HCT116 (cell line): ENCODE measurements around the gene PRKCZ. TPM values are rescaled to one million over a fixed set of nuclear protein-coding genes. Genes with fewer than 3 reads are reported as not detected.

Source experiments
- ATAC-seq: fragments of 200-7000 bp; cut with Tn5 transposase; 2 replicates; pipeline ENCODE4 v1.9.1; 2020; ENCODE audit warnings: mild to moderate bottlenecking, moderate library complexity
- BruUV-seq: library from RNA; stranded (reverse); fragments of 400-500 nt; replicated peaks from 2 replicates; lab custom pipeline; 2021; lab: Mats Ljungman, UMichigan
- CTCF ChIA-PET: fragments of 300-600 bp; sonication (Branson Sonifier 250); formaldehyde crosslinking; loops from one replicate; lab custom pipeline; 2021; ENCODE audit warnings: antibody characterized with exemption; lab: Charles Lee
- POLR2A ChIA-PET: fragments of 300-600, 350-600 bp; sonication (Branson Sonifier 250); formaldehyde crosslinking; loops from one replicate; lab custom pipeline; 2021; ENCODE audit warnings: antibody characterized with exemption; lab: Charles Lee
- RAD21 ChIA-PET, 2 experiments: fragments of 300-600 bp; sonication (Branson Sonifier 250); formaldehyde crosslinking; loops; one replicate each; lab custom pipeline; 2023; ENCODE audit warnings: low total read pairs in 2 of 2; ENCODE audit not compliant: uncharacterized antibody in 2 of 2, unreplicated experiment in 2 of 2, low non-redundant PET in 1 of 2; lab: Charles Lee
- DNase-seq: peaks from one replicate; pipeline ENCODE4 v3.0.0-alpha.2; 2010; ENCODE audit warnings: low read depth, low spot score
- H2AFZ ChIP-seq: fragments of 200-600 bp; shearing (Covaris generic), sonication (generic); 2 replicates; pipeline ENCODE4 v1.6.1; 2017; ENCODE audit warnings: low read depth, mixed run types, mixed read lengths, antibody characterized with exemption, low read length; ENCODE audit not compliant: poor library complexity, severe bottlenecking
- H3K27ac ChIP-seq: 2 replicates; pipeline ENCODE4 v1.5.1; 2012; ENCODE audit warnings: low read depth, low read length
- H3K27me3 ChIP-seq: fragments of 200-600 bp; sonication (generic); 2 replicates; pipeline ENCODE4 v1.6.1; 2016; ENCODE audit warnings: mixed run types, low read length, mixed read lengths; ENCODE audit not compliant: insufficient read depth
- H3K36me3 ChIP-seq, 2 experiments: fragments of 200-500 bp in 1 of 2; fragments of 200-600 bp in 1 of 2; sonication (Bioruptor generic) in 1 of 2; sonication (generic) in 1 of 2; 2 replicates each; pipeline versions ENCODE4 v1.5.1 to v1.6.1; 2014 to 2016; ENCODE audit warnings: low read length in 2 of 2, inconsistent platforms in 1 of 2, mixed read lengths in 1 of 2, mixed run types in 1 of 2; ENCODE audit not compliant: insufficient read depth in 2 of 2, control insufficient read depth in 1 of 2
- H3K4me1 ChIP-seq, 2 experiments: fragments of 200-600 bp in 1 of 2; sonication (generic) in 1 of 2; 2 replicates each; pipeline versions ENCODE4 v1.5.1 to v1.6.1; 2012 to 2017; ENCODE audit warnings: low read length in 2 of 2, inconsistent platforms in 1 of 2, mild to moderate bottlenecking in 1 of 2, mixed read lengths in 1 of 2, mixed run types in 1 of 2, moderate library complexity in 1 of 2; ENCODE audit not compliant: insufficient read depth in 2 of 2, control insufficient read depth in 1 of 2
- H3K4me2 ChIP-seq: fragments of 200-600 bp; sonication (generic); 2 replicates; pipeline ENCODE4 v1.6.1; 2017; ENCODE audit warnings: mixed run types, low read length, mixed read lengths
- H3K4me3 ChIP-seq, 2 experiments: fragments of 200-600 bp in 1 of 2; sonication (generic) in 1 of 2; replicated peaks in 1 of 2; 2 replicates each; pipeline ENCODE4 v1.5.1; 2011 to 2016; ENCODE audit warnings: low read length in 2 of 2, control low read depth in 1 of 2, low read depth in 1 of 2, mild to moderate bottlenecking in 1 of 2, mixed read lengths in 1 of 2, mixed run types in 1 of 2
- H3K79me2 ChIP-seq: fragments of 200-600 bp; sonication (generic); 2 replicates; pipeline ENCODE4 v1.6.1; 2017; ENCODE audit warnings: mild to moderate bottlenecking, mixed run types, low read length, moderate library complexity, mixed read lengths; ENCODE audit not compliant: insufficient read depth
- H3K9ac ChIP-seq: fragments of 200-600 bp; sonication (generic); 2 replicates; pipeline ENCODE4 v1.6.1; 2016; ENCODE audit warnings: low read length, mixed read lengths
- H3K9me2 ChIP-seq: fragments of 200-600 bp; sonication (generic), shearing (Covaris generic); 2 replicates; pipeline ENCODE4 v1.6.1; 2017; ENCODE audit warnings: mixed run types, mild to moderate bottlenecking, moderate library complexity; ENCODE audit not compliant: insufficient read depth
- H3K9me3 ChIP-seq, 2 experiments: fragments of 200-500 bp in 1 of 2; fragments of 200-600 bp in 1 of 2; sonication (Bioruptor generic) in 1 of 2; sonication (generic) in 1 of 2; 2 replicates each; pipeline ENCODE4 v1.6.1; 2014 to 2017; ENCODE audit warnings: low read length in 2 of 2, mixed read lengths in 2 of 2, inconsistent platforms in 1 of 2, low read depth in 1 of 2, mild to moderate bottlenecking in 1 of 2, mixed run types in 1 of 2, moderate library complexity in 1 of 2; ENCODE audit not compliant: control insufficient read depth in 1 of 2, insufficient read depth in 1 of 2
- H4K20me1 ChIP-seq: fragments of 200-600 bp; sonication (generic), shearing (Covaris generic); 2 replicates; pipeline ENCODE4 v1.6.1; 2017; ENCODE audit warnings: mixed run types, mild to moderate bottlenecking, moderate library complexity; ENCODE audit not compliant: insufficient read depth
- CBX3 ChIP-seq: IDR thresholded peaks from 2 replicates; pipeline ENCODE4 v1.6.1; 2012; ENCODE audit warnings: low read depth
- CEBPB ChIP-seq: IDR thresholded peaks from 2 replicates; pipeline ENCODE4 v1.6.1; 2012; ENCODE audit warnings: low read depth
- ELF1 ChIP-seq: IDR thresholded peaks from 2 replicates; pipeline ENCODE4 v1.6.1; 2012; ENCODE audit warnings: low read depth, borderline replicate concordance
- EZH2 ChIP-seq: fragments of 200-600 bp; sonication (generic); IDR thresholded peaks from 2 replicates; pipeline ENCODE4 v1.6.1; 2017; ENCODE audit warnings: antibody characterized with exemption, mixed run types
- EZH2phosphoT487 ChIP-seq: fragments of 200-600 bp; IDR thresholded peaks from 2 replicates; pipeline ENCODE4 v1.6.1; 2018; ENCODE audit warnings: antibody characterized with exemption, borderline replicate concordance
- JUND ChIP-seq: IDR thresholded peaks from 2 replicates; pipeline ENCODE4 v1.6.1; 2012
- POLR2A ChIP-seq: IDR thresholded peaks from 2 replicates; pipeline ENCODE4 v1.7.0; 2011; ENCODE audit warnings: borderline replicate concordance; ENCODE audit not compliant: insufficient read depth, insufficient read length; ENCODE audit errors: extremely low read depth
- POLR2AphosphoS5 ChIP-seq: IDR thresholded peaks from 2 replicates; pipeline ENCODE4 v1.6.1; 2011; ENCODE audit warnings: mild to moderate bottlenecking, low read depth, low read length, moderate library complexity
- REST ChIP-seq: IDR thresholded peaks from 2 replicates; pipeline ENCODE4 v1.6.1; 2012; ENCODE audit warnings: low read depth
- SP1 ChIP-seq: IDR thresholded peaks from 2 replicates; pipeline ENCODE4 v1.6.1; 2012; ENCODE audit warnings: low read depth
- TCF7L2 ChIP-seq: IDR thresholded peaks from 2 replicates; pipeline ENCODE4 v1.7.0; 2011; ENCODE audit warnings: borderline replicate concordance, inconsistent platforms; ENCODE audit not compliant: insufficient read depth, insufficient read length; ENCODE audit errors: extremely low read depth
- YY1 ChIP-seq: IDR thresholded peaks from 2 replicates; pipeline ENCODE4 v1.6.1; 2011; ENCODE audit warnings: low read length, low read depth, moderate library complexity, mild to moderate bottlenecking; ENCODE audit not compliant: insufficient replicate concordance; ENCODE audit errors: extremely low read depth
- intact Hi-C: fragments of 100-400 bp; cut with micrococcal nuclease; formaldehyde crosslinking; loops from 2 replicates; pipeline ENCODE4 v1.10.0; 2022
- total RNA-seq: library from RNA; stranded (reverse); gene quantifications from one replicate; pipeline ENCODE4 v1.2.1, GENCODE V29; 2021; ENCODE audit not compliant: unreplicated experiment
- TF ChIP-seq, protein P1 (sequence below): IDR thresholded peaks from 2 replicates; pipeline ENCODE4 v1.6.1; 2011; ENCODE audit warnings: mild to moderate bottlenecking, low read length, moderate library complexity; ENCODE audit not compliant: insufficient replicate concordance; ENCODE audit errors: extremely low read depth

Gene PRKCZ
- total RNA-seq, 1 experiment from 2014 or later, result 46.8 TPM

- H3K27ac ChIP-seq, result no peak overlapping the region
- no peaks in the 10 kb centered on the region for H3K36me3 ChIP-seq
- TF ChIP-seq EZH2 (no peak), POLR2A (no peak), CBX3 (no peak), SP1 (no peak), EZH2phosphoT487 (no peak), JUND (no peak), ELF1 (no peak), POLR2AphosphoS5 (no peak)
- H2AFZ ChIP-seq, result no peak overlapping the region
- no peak overlapping the region for H3K4me2 ChIP-seq
- H3K27me3 ChIP-seq, result no peaks in the 10 kb centered on the region
- no peaks in the 10 kb centered on the region for H4K20me1 ChIP-seq
- ChIA-PET CTCF (no interaction called here), RAD21 (no interaction called here), POLR2A (no interaction called here)
- BruUV-seq, result no TSS peak
- no peaks in the 10 kb centered on the region for H3K9me3 ChIP-seq
- no peak for DNase-seq
- no peak overlapping the region for H3K9ac ChIP-seq
- intact Hi-C loops, result no loop called here
- ATAC-seq, result no peak
- no peak overlapping the region for H3K4me3 ChIP-seq
- H3K4me1 ChIP-seq, result peaks cover 31 to 69% of the 10 kb centered on the region in 2 experiments
- H3K79me2 ChIP-seq, result peaks cover 9% of the 10 kb centered on the region; the same call in 1 of the 2 replicates
- H3K9me2 ChIP-seq, result no peaks in the 10 kb centered on the region
These were observed 86.4 kb downstream of the PRKCZ start for GRCh38 chr1:2136386-2137235.

- no peaks in the 10 kb centered on the region for H3K9me3 ChIP-seq
- H3K79me2 ChIP-seq, result peaks cover 9% of the 10 kb centered on the region; the same call in 1 of the 2 replicates
- ATAC-seq (no peak), DNase-seq (no peak)
- intact Hi-C loops, result no loop called here
- H3K4me1 ChIP-seq, result peaks cover 27 to 62% of the 10 kb centered on the region in 2 experiments
- no peaks in the 10 kb centered on the region for H3K9me2 ChIP-seq
- H3K4me2 ChIP-seq, result no peak overlapping the region
- no peak overlapping the region for H3K9ac ChIP-seq
- no TSS peak for BruUV-seq
- no peak overlapping the region for H3K27ac ChIP-seq
- RAD21 ChIA-PET, result no interaction called here
- H3K4me3 ChIP-seq, result no peak overlapping the region
- H3K36me3 ChIP-seq, result no peaks in the 10 kb centered on the region
- no peaks in the 10 kb centered on the region for H3K27me3 ChIP-seq
- no peaks in the 10 kb centered on the region for H4K20me1 ChIP-seq
- no peak overlapping the region for H2AFZ ChIP-seq
- CTCF ChIA-PET, result no interaction called here
- POLR2A ChIA-PET, result no interaction called here
- TF ChIP-seq, protein P1, sequence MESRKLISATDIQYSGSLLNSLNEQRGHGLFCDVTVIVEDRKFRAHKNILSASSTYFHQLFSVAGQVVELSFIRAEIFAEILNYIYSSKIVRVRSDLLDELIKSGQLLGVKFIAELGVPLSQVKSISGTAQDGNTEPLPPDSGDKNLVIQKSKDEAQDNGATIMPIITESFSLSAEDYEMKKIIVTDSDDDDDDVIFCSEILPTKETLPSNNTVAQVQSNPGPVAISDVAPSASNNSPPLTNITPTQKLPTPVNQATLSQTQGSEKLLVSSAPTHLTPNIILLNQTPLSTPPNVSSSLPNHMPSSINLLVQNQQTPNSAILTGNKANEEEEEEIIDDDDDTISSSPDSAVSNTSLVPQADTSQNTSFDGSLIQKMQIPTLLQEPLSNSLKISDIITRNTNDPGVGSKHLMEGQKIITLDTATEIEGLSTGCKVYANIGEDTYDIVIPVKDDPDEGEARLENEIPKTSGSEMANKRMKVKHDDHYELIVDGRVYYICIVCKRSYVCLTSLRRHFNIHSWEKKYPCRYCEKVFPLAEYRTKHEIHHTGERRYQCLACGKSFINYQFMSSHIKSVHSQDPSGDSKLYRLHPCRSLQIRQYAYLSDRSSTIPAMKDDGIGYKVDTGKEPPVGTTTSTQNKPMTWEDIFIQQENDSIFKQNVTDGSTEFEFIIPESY, result no peak
- TF ChIP-seq REST (no peak), YY1 (no peak), TCF7L2 (no peak), CEBPB (no peak)
These were observed 87.3 kb downstream of the PRKCZ start for GRCh38 chr1:2137257-2138121.
